ENCODE results near the gene GLP2R. TPM values are rescaled to one million over a fixed set of nuclear protein-coding genes. Genes with fewer than 3 reads are reported as not detected.
A peak's percentile ranks its signal among the peaks of the same experiment; 100 is the strongest.

The GLP2R gene
- total RNA-seq, 4 donors from 2014 or later: 7.2 to 17.2 (median 12.2) TPM

GRCh38 chr17:9912121-9913099 lies 86.7 kb downstream of the GLP2R start:
- TF ChIP-seq EP300 (IDR thresholded peaks at IDR 0.05; ENCODE audit: low read depth) (no peak), POLR2A (IDR thresholded peaks at IDR 0.05) (no peak), CTCF (IDR thresholded peaks at IDR 0.05) (no peak), POLR2AphosphoS5 (IDR thresholded peaks at IDR 0.05) (no peak)
- H3K27me3 ChIP-seq: no peaks in the 10 kb centered on the region
- H3K27ac ChIP-seq: peak overlapping the region in 1 of 4 donors; percentile 8
- DNase-seq: no peak
- 71 to 77% methylated on average over 9 to 18 of the region's 18 CpGs for WGBS, 2 donors (ENCODE audit: low coverage in 1 of 2)
- H3K36me3 ChIP-seq: no peaks in the 10 kb centered on the region
- H3K9me3 ChIP-seq: no peaks in the 10 kb centered on the region
- intact Hi-C loops (cut with DNase I; ENCODE audit: low total_unique reads): no loop called here
- in situ Hi-C loops (cut with MboI; ENCODE audit: low pct_ligation_motif_present in 1 of 4, low pct_unique_long_range_greater_than_20kb in 1 of 4, low sequenced_read_pairs in 3 of 4): loop anchor here in 1 of 4 donors (25.0 kb wide), 1 partner anchor 700 kb away; no protein-coding TSS in a partner anchor
- no peak overlapping the region for H3K4me3 ChIP-seq
- H3K4me1 ChIP-seq: no peaks in the 10 kb centered on the region

- Histone ChIP-seq H3K27ac (no peak overlapping the region), H3K4me1 (no peaks in the 10 kb centered on the region), H3K36me3 (no peaks in the 10 kb centered on the region), H3K9me3 (no peaks in the 10 kb centered on the region), H3K4me3 (no peak overlapping the region), H3K27me3 (no peaks in the 10 kb centered on the region)
- intact Hi-C loops (cut with DNase I; ENCODE audit: low total_unique reads) (no loop called here), in situ Hi-C loops (cut with MboI; ENCODE audit: low pct_ligation_motif_present in 1 of 4, low pct_unique_long_range_greater_than_20kb in 1 of 4, low sequenced_read_pairs in 3 of 4) (loop anchor here in 1 of 4 donors (25.0 kb wide), 1 partner anchor 699 kb away; no protein-coding TSS in a partner anchor)
- no peak for DNase-seq
- WGBS, 2 donors (ENCODE audit: low coverage in 1 of 2): 89% methylated on average over 5 of the region's 5 CpGs; no CpG with 5 or more reads in 1 of the 2 donors
- TF ChIP-seq POLR2A (IDR thresholded peaks at IDR 0.05) (no peak), POLR2AphosphoS5 (IDR thresholded peaks at IDR 0.05) (no peak)
Observed at GRCh38 chr17:9913476-9913875, 87.8 kb downstream of the GLP2R start.

GRCh38 chr17:9916108-9916507 lies 90.4 kb downstream of the GLP2R start:
- in situ Hi-C loops (cut with MboI; ENCODE audit: low pct_ligation_motif_present in 1 of 4, low pct_unique_long_range_greater_than_20kb in 1 of 4, low sequenced_read_pairs in 3 of 4): loop anchor here in 1 of 4 donors (25.0 kb wide), 1 partner anchor 696 kb away; no protein-coding TSS in a partner anchor

GRCh38 chr17:9917131-9917530 lies 91.4 kb downstream of the GLP2R start:
- H3K9me3 ChIP-seq: no peaks in the 10 kb centered on the region
- TF ChIP-seq EP300 (IDR thresholded peaks at IDR 0.05; ENCODE audit: low read depth) (no peak), POLR2A (IDR thresholded peaks at IDR 0.05) (no peak), POLR2AphosphoS5 (IDR thresholded peaks at IDR 0.05) (no peak), CTCF (IDR thresholded peaks at IDR 0.05) (no peak)
- intact Hi-C loops (cut with DNase I; ENCODE audit: low total_unique reads): loop anchor here (1.0 kb wide), 1 partner anchor 38 kb away; no protein-coding TSS in a partner anchor
- no peak overlapping the region for H3K4me3 ChIP-seq
- no peaks in the 10 kb centered on the region for H3K36me3 ChIP-seq
- DNase-seq: no peak
- no peaks in the 10 kb centered on the region for H3K4me1 ChIP-seq
- WGBS, 2 donors (ENCODE audit: low coverage in 1 of 2): 88% methylated on average over 13 of the region's 13 CpGs; no CpG with 5 or more reads in 1 of the 2 donors
- H3K27me3 ChIP-seq: no peaks in the 10 kb centered on the region
- in situ Hi-C loops (cut with MboI; ENCODE audit: low pct_ligation_motif_present in 1 of 4, low pct_unique_long_range_greater_than_20kb in 1 of 4, low sequenced_read_pairs in 3 of 4): loop anchor here in 1 of 4 donors (25.0 kb wide), 1 partner anchor 695 kb away; no protein-coding TSS in a partner anchor
- no peak overlapping the region for H3K27ac ChIP-seq

More at GRCh38 chr17:9916108-9916507, 90.4 kb downstream of the GLP2R start:
- DNase-seq: no peak
- Histone ChIP-seq H3K4me3 (no peak overlapping the region), H3K9me3 (no peaks in the 10 kb centered on the region), H3K27ac (no peak overlapping the region), H3K36me3 (no peaks in the 10 kb centered on the region), H3K27me3 (no peaks in the 10 kb centered on the region), H3K4me1 (no peaks in the 10 kb centered on the region)
- WGBS, 2 donors (ENCODE audit: low coverage in 1 of 2): 78% methylated on average over 7 of the region's 8 CpGs; no CpG with 5 or more reads in 1 of the 2 donors
- no peak for TF ChIP-seq CTCF (IDR thresholded peaks at IDR 0.05)
- no peak for TF ChIP-seq EP300 (IDR thresholded peaks at IDR 0.05; ENCODE audit: low read depth)
- no peak for TF ChIP-seq POLR2AphosphoS5 (IDR thresholded peaks at IDR 0.05)
- no peak for TF ChIP-seq POLR2A (IDR thresholded peaks at IDR 0.05)
- intact Hi-C loops (cut with DNase I; ENCODE audit: low total_unique reads): no loop called here
